Measurements from ENCODE around the gene ATP6V1B1. TPM values are rescaled to one million over a fixed set of nuclear protein-coding genes. Genes with fewer than 3 reads are reported as not detected.

ATP6V1B1 gene
- total and polyA plus RNA-seq, 2 of the 4 experiments (the other 2 are of a cell fraction): 1.3 TPM; not detected in 1

GRCh38 chr2:70894765-70895164, 40.9 kb upstream of the ATP6V1B1 start:
- POLR2A ChIA-PET (ENCODE audit: unreplicated experiment): no interaction called here

More at GRCh38 chr2:70894765-70895164, 40.9 kb upstream of the ATP6V1B1 start:
- H3K79me1 ChIP-seq (ENCODE audit: low read depth in 1 of 2, low read length in 2 of 2): no peaks in the 10 kb centered on the region
- intact Hi-C loops (cut with micrococcal nuclease): no loop called here
- H3K27ac ChIP-seq (ENCODE audit: insufficient read depth, low read length): no peak overlapping the region
- H4K20me1 ChIP-seq (ENCODE audit: insufficient read depth, low read length): no peaks in the 10 kb centered on the region
- no peak overlapping the region for H3K14ac ChIP-seq (replicated peaks; ENCODE audit: low read depth, low read length)
- no peak for ATAC-seq (ENCODE audit: low read depth)
- no peak overlapping the region for H3K4me2 ChIP-seq (ENCODE audit: low read depth, low read length)
- no peak overlapping the region for H4K5ac ChIP-seq (ENCODE audit: low read depth, low read length)
- no peaks in the 10 kb centered on the region for H3K9me1 ChIP-seq (ENCODE audit: insufficient read depth, low read length)
- dilution Hi-C loops (cut with HindIII; ENCODE audit: low sequenced_read_pairs, unreplicated experiment): no loop called here
- no peak for TF ChIP-seq MAFK (IDR thresholded peaks at IDR 0.05; ENCODE audit: low read depth, low read length)
- no peak for TF ChIP-seq CHD1 (IDR thresholded peaks at IDR 0.05; ENCODE audit: low read depth, low read length)
- TF ChIP-seq ELK1 (IDR thresholded peaks at IDR 0.05; ENCODE audit: borderline replicate concordance, low read depth, low read length): no peak
- no peak for TF ChIP-seq CTCF (conservative IDR thresholded peaks at IDR 0.05; ENCODE audit: low read depth, low read length)
- TF ChIP-seq POLR2A (IDR thresholded peaks at IDR 0.05; ENCODE audit: low read depth, low read length): no peak
- TF ChIP-seq BHLHE40 (IDR thresholded peaks at IDR 0.05; ENCODE audit: low read depth, low read length): no peak
- no peak for TF ChIP-seq USF2 (IDR thresholded peaks at IDR 0.05; ENCODE audit: low read depth, low read length)
- no peak for TF ChIP-seq FOS (IDR thresholded peaks at IDR 0.05; ENCODE audit: low read depth, low read length)
- TF ChIP-seq RAD21 (IDR thresholded peaks at IDR 0.05; ENCODE audit: low read length): no peak
- no peak for TF ChIP-seq MAZ (IDR thresholded peaks at IDR 0.05; ENCODE audit: borderline replicate concordance, low read depth, low read length)
- no peak for TF ChIP-seq NFE2L2 (IDR thresholded peaks at IDR 0.05; ENCODE audit: low read depth, low read length)
- no peak overlapping the region for H3K18ac ChIP-seq (ENCODE audit: low read depth, low read length)
- H3K9ac ChIP-seq (ENCODE audit: low read depth, low read length): no peak overlapping the region
- H3K56ac ChIP-seq (ENCODE audit: extremely low read depth, insufficient read depth, low read length): no peak overlapping the region
- H3K36me3 ChIP-seq (ENCODE audit: control insufficient read depth, insufficient read depth, low read length): no peaks in the 10 kb centered on the region
- H3K4me1 ChIP-seq (ENCODE audit: control insufficient read depth, insufficient read depth, low read length): no peaks in the 10 kb centered on the region; the same call in 1 of the 2 replicates
- BruUV-seq (replicated peaks): no TSS peak
- H4K91ac ChIP-seq (ENCODE audit: insufficient read depth, low read depth, low read length): no peak overlapping the region
- no peak overlapping the region for H2AK9ac ChIP-seq (replicated peaks; ENCODE audit: low read depth, low read length, poor library complexity)
- in situ Hi-C loops (cut with MboI; ENCODE audit: low sequenced_read_pairs): no loop called here
- no peak for DNase-seq
- H3K9me3 ChIP-seq (ENCODE audit: control insufficient read depth, insufficient read depth, low read length): no peaks in the 10 kb centered on the region; the same call in 1 of the 2 replicates
- no peak overlapping the region for H2AK5ac ChIP-seq (ENCODE audit: low read depth, low read length)
- H2AFZ ChIP-seq (replicated peaks; ENCODE audit: low read length, poor library complexity): no peak overlapping the region
- peaks cover 98% of the 10 kb centered on the region for H3K27me3 ChIP-seq (ENCODE audit: control insufficient read depth, insufficient read depth, low read length)
- no peak overlapping the region for H2BK20ac ChIP-seq (ENCODE audit: low read depth, low read length)
- CTCF ChIA-PET: no interaction called here
- no peak overlapping the region for H2BK120ac ChIP-seq (ENCODE audit: low read depth, low read length)
- no peak overlapping the region for H4K8ac ChIP-seq (ENCODE audit: low read depth in 2 of 2, low read length in 2 of 2)
- no peak overlapping the region for H2BK15ac ChIP-seq (ENCODE audit: low read depth, low read length)
- no peak overlapping the region for H2BK5ac ChIP-seq (ENCODE audit: low read depth, low read length, poor library complexity, severe bottlenecking)
- no CpG with 5 or more reads among the region's 4 CpGs for WGBS, 2 experiments (ENCODE audit: extremely low coverage in 2 of 2, insufficient read length in 1 of 2)
- H3K23ac ChIP-seq (ENCODE audit: low read depth, low read length): no peak overlapping the region
- H3K4me3 ChIP-seq (ENCODE audit: insufficient read depth, low read depth, low read length): no peak overlapping the region
- H3K4ac ChIP-seq (ENCODE audit: low read depth, low read length): no peak overlapping the region

Measured in IMR-90 (cell line).